ENCODE measurements around the gene GET4. TPM values are rescaled to one million over a fixed set of nuclear protein-coding genes. Genes with fewer than 3 reads are reported as not detected.

Gene GET4
- total and polyA plus RNA-seq, 10 of the 15 experiments (the other 5 are each of a cell fraction or from before 2014, with no cell fraction given), result 0.66 to 73.8 (median 34.0) TPM

- TF ChIP-seq PKNOX1 (IDR thresholded peaks at IDR 0.05) (peak; percentile 24; the same call in 1 of the 2 replicates), ZSCAN29 (IDR thresholded peaks at IDR 0.05) (no peak), ZNF274 (IDR thresholded peaks at IDR 0.05; ENCODE audit: insufficient read depth, insufficient read length) (no peak), HDGF (IDR thresholded peaks at IDR 0.05) (peak; percentile 88), ETV6 (conservative IDR thresholded peaks at IDR 0.05 in 1 of 2, IDR thresholded peaks at IDR 0.05 in 1 of 2; ENCODE audit: borderline replicate concordance in 1 of 2, low read depth in 1 of 2) (peak in 1 of 2 experiments; percentile 98; a peak in 2 of 4 replicates), RAD21 (IDR thresholded peaks at IDR 0.05; ENCODE audit: insufficient read depth, low read depth, low read length) (0 out of 2 replicates have a peak, but pooled peaks have one; percentile 1), NFIC (IDR thresholded peaks at IDR 0.05; ENCODE audit: low read depth, low read length) (peak; percentile 71; the same call in 1 of the 2 replicates), RB1 (IDR thresholded peaks at IDR 0.05; ENCODE audit: borderline replicate concordance) (no peak; the same call in 1 of the 2 replicates), FOS (IDR thresholded peaks at IDR 0.05; ENCODE audit: borderline replicate concordance, extremely low read depth, insufficient read length) (no peak), PAX8 (IDR thresholded peaks at IDR 0.05) (no peak), BHLHE40 (IDR thresholded peaks at IDR 0.05; ENCODE audit: borderline replicate concordance in 1 of 2, low read depth in 2 of 2, low read length in 1 of 2) (peak; percentile 89 to 90), KAT2A (conservative IDR thresholded peaks at IDR 0.05; ENCODE audit: control insufficient read depth, low read depth, low read length) (no peak), CBX3 (IDR thresholded peaks at IDR 0.05; ENCODE audit: borderline replicate concordance, low read depth) (no peak), NR2F1 (conservative IDR thresholded peaks at IDR 0.05) (peak; percentile 95), CTCF (IDR thresholded peaks at IDR 0.05 in 2 of 3, conservative IDR thresholded peaks at IDR 0.05 in 1 of 3; ENCODE audit: control insufficient read depth in 2 of 3, extremely low read depth in 1 of 3, insufficient read depth in 1 of 3, low read depth in 3 of 3, low read length in 3 of 3) (no peak), YY1 (IDR thresholded peaks at IDR 0.05; ENCODE audit: low read depth, low read length) (no peak), RFX5 (IDR thresholded peaks at IDR 0.05; ENCODE audit: low read depth, low read length) (no peak), SRF (IDR thresholded peaks at IDR 0.05; ENCODE audit: low read depth in 2 of 2, low read length in 2 of 2) (no peak)
- TF ChIP-seq, protein P1, sequence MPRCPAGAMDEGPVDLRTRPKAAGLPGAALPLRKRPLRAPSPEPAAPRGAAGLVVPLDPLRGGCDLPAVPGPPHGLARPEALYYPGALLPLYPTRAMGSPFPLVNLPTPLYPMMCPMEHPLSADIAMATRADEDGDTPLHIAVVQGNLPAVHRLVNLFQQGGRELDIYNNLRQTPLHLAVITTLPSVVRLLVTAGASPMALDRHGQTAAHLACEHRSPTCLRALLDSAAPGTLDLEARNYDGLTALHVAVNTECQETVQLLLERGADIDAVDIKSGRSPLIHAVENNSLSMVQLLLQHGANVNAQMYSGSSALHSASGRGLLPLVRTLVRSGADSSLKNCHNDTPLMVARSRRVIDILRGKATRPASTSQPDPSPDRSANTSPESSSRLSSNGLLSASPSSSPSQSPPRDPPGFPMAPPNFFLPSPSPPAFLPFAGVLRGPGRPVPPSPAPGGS (IDR thresholded peaks at IDR 0.05; ENCODE audit: borderline replicate concordance, insufficient read depth, low read depth, low read length, poor library complexity, severe bottlenecking), result no peak
These were observed 47.0 kb downstream of the GET4 start (continued) for GRCh38 chr7:923108-924041.
